DOHH2 (cell line): ENCODE data around the gene CCDC30.

Experiments
- H3F3A ChIP-seq: fragments of 200-600 bp; sonication (generic), shearing (Covaris generic); 2 replicates; pipeline ENCODE4 v1.6.0; 2016; ENCODE audit warnings: antibody characterized with exemption, mild to moderate bottlenecking; ENCODE audit not compliant: control insufficient read depth, insufficient read depth
- H3K27ac ChIP-seq: fragments of 200-600 bp; sonication (generic); 2 replicates; pipeline ENCODE4 v1.5.1; 2014; ENCODE audit warnings: low read depth, mild to moderate bottlenecking, low read length, moderate library complexity
- H3K27me3 ChIP-seq: fragments of 200-600 bp; sonication (generic); 2 replicates; pipeline ENCODE4 v1.6.1; 2014; ENCODE audit warnings: mild to moderate bottlenecking, low read length, mixed read lengths; ENCODE audit not compliant: control insufficient read depth
- H3K36me3 ChIP-seq: fragments of 200-600 bp; sonication (generic); 2 replicates; pipeline ENCODE4 v1.6.1; 2014; ENCODE audit warnings: mild to moderate bottlenecking, low read length, moderate library complexity, mixed read lengths; ENCODE audit not compliant: control insufficient read depth
- H3K4me1 ChIP-seq: fragments of 200-600 bp; sonication (generic); 2 replicates; pipeline ENCODE4 v1.6.1; 2014; ENCODE audit warnings: mild to moderate bottlenecking, low read length, mixed read lengths; ENCODE audit not compliant: control insufficient read depth
- H3K4me2 ChIP-seq: fragments of 200-600 bp; sonication (generic); 2 replicates; pipeline ENCODE4 v1.6.0; 2014; ENCODE audit warnings: mild to moderate bottlenecking, low read length, moderate library complexity
- H3K4me3 ChIP-seq: fragments of 200-600 bp; sonication (generic); 2 replicates; pipeline ENCODE4 v1.5.1; 2014; ENCODE audit warnings: mild to moderate bottlenecking, low read length, mixed read lengths
- H3K79me2 ChIP-seq: fragments of 200-600 bp; sonication (generic); 2 replicates; pipeline ENCODE4 v1.6.1; 2014; ENCODE audit warnings: mild to moderate bottlenecking, low read length, mixed read lengths; ENCODE audit not compliant: control insufficient read depth
- H3K9me2 ChIP-seq: fragments of 200-600 bp; sonication (generic); replicated peaks from 2 replicates; pipeline ENCODE4 v1.6.1; 2014; ENCODE audit warnings: mild to moderate bottlenecking, low read length, mixed read lengths; ENCODE audit not compliant: control insufficient read depth
- H3K9me3 ChIP-seq: fragments of 200-600 bp; sonication (generic); 2 replicates; pipeline ENCODE4 v1.6.1; 2014; ENCODE audit warnings: antibody characterized with exemption, low read length, mixed read lengths; ENCODE audit not compliant: control insufficient read depth, insufficient read depth
- H4K20me1 ChIP-seq: fragments of 200-600 bp; sonication (generic); 2 replicates; pipeline ENCODE4 v1.6.0; 2014; ENCODE audit warnings: low read depth, mild to moderate bottlenecking, antibody characterized with exemption, low read length, moderate library complexity; ENCODE audit not compliant: control insufficient read depth, insufficient read depth
- CTCF ChIP-seq: fragments of 200-600 bp; sonication (generic); IDR thresholded peaks from one replicate; pipeline ENCODE4 v1.5.1; 2014; ENCODE audit warnings: antibody characterized with exemption, mild to moderate bottlenecking, low read depth, low read length; ENCODE audit not compliant: poor library complexity, severe bottlenecking
- EZH2phosphoT487 ChIP-seq: fragments of 200-600 bp; sonication (generic); IDR thresholded peaks from 2 replicates; pipeline ENCODE4 v1.6.1; 2017; ENCODE audit warnings: borderline replicate concordance, mild to moderate bottlenecking, antibody characterized with exemption, low read length, moderate library complexity, mixed read lengths

Gene CCDC30

GRCh38 chr1:42682739-42683531 lies 219.8 kb downstream of the CCDC30 start:
- Histone ChIP-seq H3K27me3 (no peaks in the 10 kb centered on the region), H3K9me2 (no peaks in the 10 kb centered on the region), H3K4me1 (peaks cover 63% of the 10 kb centered on the region), H3F3A (peaks cover 8% of the 10 kb centered on the region; the same call in 1 of the 2 replicates), H3K36me3 (peaks cover 53% of the 10 kb centered on the region), H3K27ac (peak overlapping the region; percentile 8; the same call in 1 of the 2 replicates), H3K79me2 (peaks cover 79% of the 10 kb centered on the region), H3K4me3 (peak overlapping the region; percentile 77), H4K20me1 (peaks cover 47% of the 10 kb centered on the region), H3K4me2 (peak overlapping the region; percentile 91), H3K9me3 (no peaks in the 10 kb centered on the region)
- TF ChIP-seq CTCF (no peak), EZH2phosphoT487 (no peak)

- H3K9me2 ChIP-seq: no peaks in the 10 kb centered on the region
- no peaks in the 10 kb centered on the region for H3K9me3 ChIP-seq
- peaks cover 8% of the 10 kb centered on the region; the same call in 1 of the 2 replicates for H3F3A ChIP-seq
- no peak overlapping the region for H3K27ac ChIP-seq
- peak overlapping the region; percentile 77 for H3K4me3 ChIP-seq
- no peaks in the 10 kb centered on the region for H3K27me3 ChIP-seq
- H3K36me3 ChIP-seq: peaks cover 65% of the 10 kb centered on the region
- H3K4me1 ChIP-seq: peaks cover 73% of the 10 kb centered on the region
- H4K20me1 ChIP-seq: peaks cover 59% of the 10 kb centered on the region
- peaks cover 91% of the 10 kb centered on the region for H3K79me2 ChIP-seq
- peak overlapping the region; percentile 91 for H3K4me2 ChIP-seq
- TF ChIP-seq CTCF (no peak), EZH2phosphoT487 (no peak)
Observed at GRCh38 chr1:42684139-42684538, 221.1 kb downstream of the CCDC30 start.

GRCh38 chr1:42686418-42686817 lies 223.3 kb downstream of the CCDC30 start:
- Histone ChIP-seq H3K4me2 (peak overlapping the region; percentile 91), H3K4me3 (peak overlapping the region; percentile 77), H4K20me1 (peaks cover 75% of the 10 kb centered on the region), H3F3A (peaks cover 9% of the 10 kb centered on the region; the same call in 1 of the 2 replicates), H3K9me3 (no peaks in the 10 kb centered on the region), H3K27me3 (no peaks in the 10 kb centered on the region), H3K9me2 (no peaks in the 10 kb centered on the region), H3K79me2 (peaks cover 95% of the 10 kb centered on the region), H3K4me1 (peaks cover 63% of the 10 kb centered on the region), H3K36me3 (peaks cover 85% of the 10 kb centered on the region), H3K27ac (no peak overlapping the region)
- no peak for TF ChIP-seq CTCF
- TF ChIP-seq EZH2phosphoT487: no peak
